ENCODE measurements around the gene PPP1R11. TPM values are rescaled to one million over a fixed set of nuclear protein-coding genes. Genes with fewer than 3 reads are reported as not detected.

PPP1R11 gene
- total and polyA plus RNA-seq, 2 of the 13 experiments (the other 11 are each of a cell fraction or from before 2014, with no cell fraction given), result 32.1 to 58.9 TPM

DNA sequence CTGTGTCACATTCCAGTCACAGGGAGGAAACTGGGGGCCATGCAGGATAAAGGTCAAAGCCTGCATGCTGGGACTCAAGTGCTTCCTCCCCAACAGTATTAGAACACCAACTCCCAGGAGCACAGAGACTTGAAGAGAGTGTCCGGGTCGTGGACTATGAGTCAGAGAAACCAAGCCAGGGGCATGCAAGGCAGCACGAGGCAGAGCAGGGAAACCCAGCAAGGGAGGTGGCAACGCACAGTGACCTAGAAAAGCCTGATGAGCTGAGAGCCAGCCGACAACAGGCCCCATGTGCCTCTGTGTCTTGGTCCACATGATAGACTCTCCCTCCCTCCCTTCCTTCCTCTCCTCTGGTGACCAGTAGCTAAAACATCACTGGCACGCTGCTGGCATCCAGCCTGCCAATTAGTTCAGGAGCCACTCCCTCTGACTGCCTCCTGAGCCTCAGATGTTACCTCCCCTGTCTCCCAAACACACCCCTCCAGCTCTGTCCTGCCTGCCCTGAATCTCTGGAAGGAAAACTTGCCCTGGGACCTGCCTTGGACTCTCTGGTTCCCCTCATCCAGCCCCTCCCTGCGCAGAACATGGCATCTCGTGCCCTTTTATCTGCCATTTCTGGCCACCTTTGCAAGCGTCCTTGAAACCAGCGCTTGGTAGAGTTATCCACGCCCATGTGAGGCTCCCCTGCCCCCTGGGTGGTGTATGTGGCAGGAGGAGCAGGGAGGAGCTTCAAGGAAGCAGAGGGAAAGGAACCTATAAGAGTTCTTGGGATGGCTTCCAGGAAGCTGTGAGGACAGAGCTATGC lies 24.8 kb downstream of the PPP1R11 start (continued):
- TF ChIP-seq, protein P1, sequence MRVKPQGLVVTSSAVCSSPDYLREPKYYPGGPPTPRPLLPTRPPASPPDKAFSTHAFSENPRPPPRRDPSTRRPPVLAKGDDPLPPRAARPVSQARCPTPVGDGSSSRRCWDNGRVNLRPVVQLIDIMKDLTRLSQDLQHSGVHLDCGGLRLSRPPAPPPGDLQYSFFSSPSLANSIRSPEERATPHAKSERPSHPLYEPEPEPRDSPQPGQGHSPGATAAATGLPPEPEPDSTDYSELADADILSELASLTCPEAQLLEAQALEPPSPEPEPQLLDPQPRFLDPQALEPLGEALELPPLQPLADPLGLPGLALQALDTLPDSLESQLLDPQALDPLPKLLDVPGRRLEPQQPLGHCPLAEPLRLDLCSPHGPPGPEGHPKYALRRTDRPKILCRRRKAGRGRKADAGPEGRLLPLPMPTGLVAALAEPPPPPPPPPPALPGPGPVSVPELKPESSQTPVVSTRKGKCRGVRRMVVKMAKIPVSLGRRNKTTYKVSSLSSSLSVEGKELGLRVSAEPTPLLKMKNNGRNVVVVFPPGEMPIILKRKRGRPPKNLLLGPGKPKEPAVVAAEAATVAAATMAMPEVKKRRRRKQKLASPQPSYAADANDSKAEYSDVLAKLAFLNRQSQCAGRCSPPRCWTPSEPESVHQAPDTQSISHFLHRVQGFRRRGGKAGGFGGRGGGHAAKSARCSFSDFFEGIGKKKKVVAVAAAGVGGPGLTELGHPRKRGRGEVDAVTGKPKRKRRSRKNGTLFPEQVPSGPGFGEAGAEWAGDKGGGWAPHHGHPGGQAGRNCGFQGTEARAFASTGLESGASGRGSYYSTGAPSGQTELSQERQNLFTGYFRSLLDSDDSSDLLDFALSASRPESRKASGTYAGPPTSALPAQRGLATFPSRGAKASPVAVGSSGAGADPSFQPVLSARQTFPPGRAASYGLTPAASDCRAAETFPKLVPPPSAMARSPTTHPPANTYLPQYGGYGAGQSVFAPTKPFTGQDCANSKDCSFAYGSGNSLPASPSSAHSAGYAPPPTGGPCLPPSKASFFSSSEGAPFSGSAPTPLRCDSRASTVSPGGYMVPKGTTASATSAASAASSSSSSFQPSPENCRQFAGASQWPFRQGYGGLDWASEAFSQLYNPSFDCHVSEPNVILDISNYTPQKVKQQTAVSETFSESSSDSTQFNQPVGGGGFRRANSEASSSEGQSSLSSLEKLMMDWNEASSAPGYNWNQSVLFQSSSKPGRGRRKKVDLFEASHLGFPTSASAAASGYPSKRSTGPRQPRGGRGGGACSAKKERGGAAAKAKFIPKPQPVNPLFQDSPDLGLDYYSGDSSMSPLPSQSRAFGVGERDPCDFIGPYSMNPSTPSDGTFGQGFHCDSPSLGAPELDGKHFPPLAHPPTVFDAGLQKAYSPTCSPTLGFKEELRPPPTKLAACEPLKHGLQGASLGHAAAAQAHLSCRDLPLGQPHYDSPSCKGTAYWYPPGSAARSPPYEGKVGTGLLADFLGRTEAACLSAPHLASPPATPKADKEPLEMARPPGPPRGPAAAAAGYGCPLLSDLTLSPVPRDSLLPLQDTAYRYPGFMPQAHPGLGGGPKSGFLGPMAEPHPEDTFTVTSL (CRISPR knock-in tag; IDR thresholded peaks at IDR 0.05; ENCODE audit: borderline replicate concordance), result no peak
- TF ChIP-seq RARA (CRISPR knock-in tag; IDR thresholded peaks at IDR 0.05) (peak; percentile 67), ZNF564 (CRISPR knock-in tag; IDR thresholded peaks at IDR 0.05) (no peak), ZNF605 (CRISPR knock-in tag; IDR thresholded peaks at IDR 0.05) (0 out of 2 replicates have a peak, but pooled peaks have one; percentile 37), FOSL2 (CRISPR knock-in tag; IDR thresholded peaks at IDR 0.05) (peak; percentile 60), ZNF441 (CRISPR knock-in tag; IDR thresholded peaks at IDR 0.05; ENCODE audit: borderline replicate concordance) (peak; percentile 45; the same call in 1 of the 2 replicates), YY1 (IDR thresholded peaks at IDR 0.05; ENCODE audit: insufficient read depth, insufficient replicate concordance, low read depth, low read length) (peak; percentile 29), ZNF614 (CRISPR knock-in tag; IDR thresholded peaks at IDR 0.05; ENCODE audit: borderline replicate concordance) (peak; percentile 15; the same call in 1 of the 2 replicates), PTBP1 (IDR thresholded peaks at IDR 0.05; ENCODE audit: low read depth, low read length, poor library complexity, severe bottlenecking) (no peak), ZZZ3 (CRISPR knock-in tag; IDR thresholded peaks at IDR 0.05; ENCODE audit: borderline replicate concordance) (0 out of 2 replicates have a peak, but pooled peaks have one; percentile 55), MAFG (CRISPR knock-in tag; IDR thresholded peaks at IDR 0.05) (no peak), ZFP90 (CRISPR knock-in tag; IDR thresholded peaks at IDR 0.05; ENCODE audit: borderline replicate concordance) (no peak), ATF7 (IDR thresholded peaks at IDR 0.05) (no peak), ATF7 (CRISPR knock-in tag; IDR thresholded peaks at IDR 0.05) (peak; percentile 68; the same call in 1 of the 2 replicates)
- TF ChIP-seq, protein P2, sequence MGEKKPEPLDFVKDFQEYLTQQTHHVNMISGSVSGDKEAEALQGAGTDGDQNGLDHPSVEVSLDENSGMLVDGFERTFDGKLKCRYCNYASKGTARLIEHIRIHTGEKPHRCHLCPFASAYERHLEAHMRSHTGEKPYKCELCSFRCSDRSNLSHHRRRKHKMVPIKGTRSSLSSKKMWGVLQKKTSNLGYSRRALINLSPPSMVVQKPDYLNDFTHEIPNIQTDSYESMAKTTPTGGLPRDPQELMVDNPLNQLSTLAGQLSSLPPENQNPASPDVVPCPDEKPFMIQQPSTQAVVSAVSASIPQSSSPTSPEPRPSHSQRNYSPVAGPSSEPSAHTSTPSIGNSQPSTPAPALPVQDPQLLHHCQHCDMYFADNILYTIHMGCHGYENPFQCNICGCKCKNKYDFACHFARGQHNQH (CRISPR knock-in tag; IDR thresholded peaks at IDR 0.05), result 0 out of 2 replicates have a peak, but pooled peaks have one; percentile 66
- TF ChIP-seq, protein P3, sequence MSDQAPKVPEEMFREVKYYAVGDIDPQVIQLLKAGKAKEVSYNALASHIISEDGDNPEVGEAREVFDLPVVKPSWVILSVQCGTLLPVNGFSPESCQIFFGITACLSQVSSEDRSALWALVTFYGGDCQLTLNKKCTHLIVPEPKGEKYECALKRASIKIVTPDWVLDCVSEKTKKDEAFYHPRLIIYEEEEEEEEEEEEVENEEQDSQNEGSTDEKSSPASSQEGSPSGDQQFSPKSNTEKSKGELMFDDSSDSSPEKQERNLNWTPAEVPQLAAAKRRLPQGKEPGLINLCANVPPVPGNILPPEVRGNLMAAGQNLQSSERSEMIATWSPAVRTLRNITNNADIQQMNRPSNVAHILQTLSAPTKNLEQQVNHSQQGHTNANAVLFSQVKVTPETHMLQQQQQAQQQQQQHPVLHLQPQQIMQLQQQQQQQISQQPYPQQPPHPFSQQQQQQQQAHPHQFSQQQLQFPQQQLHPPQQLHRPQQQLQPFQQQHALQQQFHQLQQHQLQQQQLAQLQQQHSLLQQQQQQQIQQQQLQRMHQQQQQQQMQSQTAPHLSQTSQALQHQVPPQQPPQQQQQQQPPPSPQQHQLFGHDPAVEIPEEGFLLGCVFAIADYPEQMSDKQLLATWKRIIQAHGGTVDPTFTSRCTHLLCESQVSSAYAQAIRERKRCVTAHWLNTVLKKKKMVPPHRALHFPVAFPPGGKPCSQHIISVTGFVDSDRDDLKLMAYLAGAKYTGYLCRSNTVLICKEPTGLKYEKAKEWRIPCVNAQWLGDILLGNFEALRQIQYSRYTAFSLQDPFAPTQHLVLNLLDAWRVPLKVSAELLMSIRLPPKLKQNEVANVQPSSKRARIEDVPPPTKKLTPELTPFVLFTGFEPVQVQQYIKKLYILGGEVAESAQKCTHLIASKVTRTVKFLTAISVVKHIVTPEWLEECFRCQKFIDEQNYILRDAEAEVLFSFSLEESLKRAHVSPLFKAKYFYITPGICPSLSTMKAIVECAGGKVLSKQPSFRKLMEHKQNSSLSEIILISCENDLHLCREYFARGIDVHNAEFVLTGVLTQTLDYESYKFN (CRISPR knock-in tag; conservative IDR thresholded peaks at IDR 0.05), result peak; percentile 23; the same call in 1 of the 2 replicates
- TF ChIP-seq, protein P4, sequence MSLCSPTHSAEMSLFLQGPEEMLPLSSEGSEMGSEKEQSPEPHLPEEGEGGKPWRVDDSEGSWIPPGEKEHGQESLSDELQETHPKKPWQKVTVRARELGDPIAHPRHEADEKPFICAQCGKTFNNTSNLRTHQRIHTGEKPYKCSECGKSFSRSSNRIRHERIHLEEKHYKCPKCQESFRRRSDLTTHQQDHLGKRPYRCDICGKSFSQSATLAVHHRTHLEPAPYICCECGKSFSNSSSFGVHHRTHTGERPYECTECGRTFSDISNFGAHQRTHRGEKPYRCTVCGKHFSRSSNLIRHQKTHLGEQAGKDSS (CRISPR knock-in tag; IDR thresholded peaks at IDR 0.05; ENCODE audit: borderline replicate concordance, low read depth), result 0 out of 2 replicates have a peak, but pooled peaks have one; percentile 41
